T-helper 1 cell (primary cell): ENCODE results near the gene RUFY4.
A peak's percentile ranks its signal among the peaks of the same experiment; 100 is the strongest.
"Not testable (repeated sequence)": the region's sequence is repeated elsewhere in the genome, so short reads cannot be mapped to it uniquely, and the experiment has no call there.

ENCODE experiments used
- DNase-seq, 5 donors: peaks; one replicate each; pipeline ENCODE4 v3.0.0-alpha.2; 2012 to 2020

Gene RUFY4

DNA sequence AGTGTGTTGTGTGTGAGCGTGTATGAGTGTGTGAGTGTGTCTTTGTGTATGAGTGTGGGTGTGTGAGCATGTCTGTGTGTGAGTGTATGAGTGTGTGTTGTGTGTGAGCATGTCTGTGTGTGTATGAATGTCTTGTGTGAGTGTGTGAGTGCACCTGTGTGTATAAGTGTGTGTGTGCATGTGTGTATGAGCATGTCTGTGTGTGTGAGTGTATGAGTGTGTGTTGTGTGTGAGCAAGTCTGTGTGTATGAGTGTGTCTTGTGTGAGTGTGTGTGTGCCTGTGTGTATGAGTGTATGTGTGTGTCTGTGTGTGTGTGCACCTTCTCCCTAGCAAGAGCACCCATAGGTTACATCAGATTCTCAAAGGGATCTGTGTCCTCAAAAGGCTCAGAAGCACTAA, 37.8 kb upstream of the RUFY4 start:
- DNase-seq, result no peak

GRCh38 chr2:218031771-218032257, 37.2 kb upstream of the RUFY4 start:
- DNase-seq, result no peak

DNA sequence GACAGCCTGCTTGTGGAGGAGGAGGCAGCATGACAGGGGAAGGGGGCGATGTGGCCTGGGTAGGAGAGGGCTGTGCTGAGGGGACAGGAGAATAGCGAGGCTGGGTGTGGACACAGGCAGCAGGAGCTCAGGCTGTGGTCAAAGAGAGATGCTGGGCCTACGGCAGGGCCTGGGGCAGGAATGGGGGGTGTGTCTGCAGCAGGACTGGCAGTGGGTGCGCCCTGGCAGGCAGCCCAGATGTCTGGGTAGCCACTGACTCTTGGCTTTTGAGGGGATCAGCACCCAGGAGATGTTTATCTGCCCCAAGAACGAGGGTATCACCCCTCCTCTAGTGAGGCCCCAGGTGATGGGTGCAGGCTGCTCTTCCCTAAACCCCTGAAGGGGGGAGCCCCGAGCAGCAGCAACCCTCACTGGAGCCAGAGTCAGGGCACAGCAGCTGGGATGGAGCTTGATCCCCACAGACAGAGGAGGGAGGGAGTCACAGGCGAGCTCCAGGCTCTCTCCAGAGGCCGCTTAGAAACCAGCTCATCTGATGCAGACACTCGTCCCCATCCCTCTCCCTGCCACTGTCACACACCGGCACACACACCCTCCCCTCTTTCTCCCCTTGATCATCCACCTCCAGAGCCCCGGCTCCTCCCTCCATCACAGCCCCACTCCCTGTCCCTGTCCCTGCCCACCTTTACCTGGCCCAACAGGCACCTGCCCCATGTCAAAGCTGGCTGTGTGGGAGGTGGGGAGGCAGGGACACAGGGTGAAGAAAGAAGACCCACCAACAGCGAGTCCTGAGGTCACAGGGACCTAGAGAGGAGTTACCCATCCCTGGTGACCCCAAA, 36.5 kb upstream of the RUFY4 start:
- no peak for DNase-seq

GRCh38 chr2:218033208-218033589, 35.9 kb upstream of the RUFY4 start:
- DNase-seq, result no peak

DNA sequence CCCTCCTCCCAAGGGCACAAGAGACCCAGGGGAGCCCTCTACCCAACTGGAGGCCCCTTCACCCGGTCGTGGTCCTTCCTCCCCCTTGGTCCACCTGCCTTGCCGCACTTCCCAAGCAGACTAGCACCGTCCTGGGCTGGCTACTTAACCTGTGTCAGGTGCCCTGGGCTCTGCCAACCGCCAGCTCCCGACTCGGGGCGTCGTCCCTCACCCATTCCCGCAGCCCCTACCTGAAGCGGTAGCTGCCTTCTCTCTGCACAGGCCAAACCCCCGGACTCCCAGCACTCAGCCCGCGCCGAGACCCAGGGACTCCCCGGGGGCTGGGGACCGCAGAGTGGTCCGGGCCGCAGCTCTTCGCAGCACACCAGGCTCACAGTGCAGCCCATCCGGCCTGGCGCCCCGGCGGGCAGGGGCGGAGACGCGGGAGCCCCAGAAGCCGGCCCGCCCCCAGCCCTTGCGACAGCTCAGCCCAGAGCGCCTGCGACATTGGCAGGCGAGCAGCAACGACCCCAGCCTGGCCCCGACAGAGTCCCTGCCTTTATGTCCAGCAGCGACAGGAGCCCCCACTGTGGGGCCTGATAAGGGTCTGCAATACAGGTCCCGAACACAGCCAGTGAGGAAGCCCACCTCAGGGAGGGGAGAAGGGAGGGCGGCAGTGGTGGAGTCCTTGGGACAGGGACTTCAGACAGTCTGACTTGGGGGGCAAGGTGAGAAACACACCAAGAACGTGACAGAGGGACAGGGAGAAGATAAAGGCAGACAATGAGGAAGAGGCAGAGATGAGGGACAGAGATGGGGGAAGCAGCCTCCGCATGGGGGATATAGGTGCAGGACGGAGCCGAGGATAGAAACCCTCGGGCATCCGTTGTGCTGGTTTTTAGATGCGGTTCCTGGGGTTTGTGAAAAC, 35.2 kb upstream of the RUFY4 start:
- no peak for DNase-seq

GRCh38 chr2:218034497-218035213, 34.4 kb upstream of the RUFY4 start:
- DNase-seq, result peak in 4 of 5 donors; percentile 32 to 65 (median 56)

DNA sequence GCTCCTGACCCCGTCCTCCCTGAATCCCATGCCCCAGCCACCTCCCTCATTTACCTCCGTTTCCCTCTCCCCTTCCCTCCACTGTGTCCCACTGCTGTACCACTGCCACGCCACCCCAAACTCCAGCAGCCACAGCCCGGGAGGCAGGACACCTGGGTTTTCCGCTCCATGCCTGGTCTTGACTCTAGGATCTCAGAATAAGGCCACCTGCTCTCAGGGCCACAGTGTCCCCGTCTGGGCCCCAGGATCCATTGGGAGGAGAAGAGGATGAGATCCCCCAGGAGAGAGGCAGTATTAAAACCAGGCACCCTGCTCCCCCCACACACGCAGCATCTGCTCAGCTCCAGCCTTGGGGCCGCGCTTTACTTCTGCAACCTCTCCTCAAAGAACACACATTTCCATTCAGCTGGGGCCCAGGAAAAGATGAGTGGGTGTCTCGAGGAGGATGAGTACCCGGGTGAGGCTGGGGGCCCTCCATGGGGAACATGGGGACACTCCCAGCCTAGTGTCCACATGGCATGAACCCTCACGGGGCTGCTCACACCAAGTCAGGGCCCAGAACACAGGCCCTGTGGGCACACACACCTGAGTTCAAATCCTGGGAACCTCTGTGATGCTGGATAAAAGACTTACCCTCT, 33.5 kb upstream of the RUFY4 start:
- no peak for DNase-seq

- DNase-seq, result no peak
Measured at GRCh38 chr2:218036371-218036770, 32.7 kb upstream of the RUFY4 start.

DNA sequence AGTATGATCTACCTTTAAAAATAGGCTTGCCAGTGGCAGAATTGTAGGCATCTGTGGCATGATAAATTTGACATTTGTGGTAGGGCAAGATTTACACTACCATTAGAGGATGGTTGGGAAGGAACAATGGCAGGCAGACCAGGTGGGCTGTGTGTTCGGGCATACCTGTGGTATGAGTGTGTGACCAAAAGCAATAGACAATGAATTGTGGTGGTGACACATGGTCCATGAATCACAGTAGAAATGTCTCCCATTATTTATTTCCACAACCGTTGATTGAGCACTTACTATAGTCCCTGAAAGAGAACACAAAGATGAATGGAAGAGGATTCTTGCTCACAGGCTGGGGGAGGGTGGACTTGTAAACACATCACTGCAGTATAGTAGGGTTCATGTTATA, 29.9 kb upstream of the RUFY4 start:
- DNase-seq, result no peak

GRCh38 chr2:218040883-218041282, 28.2 kb upstream of the RUFY4 start:
- DNase-seq, result no peak

GRCh38 chr2:218041302-218042168, 27.5 kb upstream of the RUFY4 start:
- DNase-seq, result no peak

DNA sequence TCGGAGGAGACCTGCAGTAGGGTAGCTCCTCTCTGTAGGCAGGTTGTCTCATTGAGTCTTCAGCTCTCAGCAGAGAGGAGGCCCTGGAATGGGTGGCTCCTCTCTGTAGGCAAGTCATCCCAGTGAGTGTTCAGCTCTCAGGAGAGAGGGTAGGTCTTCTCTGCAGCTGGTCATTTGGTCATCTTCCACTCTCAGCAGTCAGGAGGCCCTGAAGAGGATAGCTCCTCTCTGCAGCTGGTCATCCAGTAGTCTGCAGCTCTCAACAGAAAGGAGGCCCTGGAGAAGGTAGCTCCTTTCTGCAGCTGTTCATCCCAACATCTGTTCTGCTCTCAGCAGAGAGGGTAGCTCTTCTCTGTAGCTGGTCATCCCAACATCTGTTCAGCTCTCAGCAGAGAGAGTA, 26.0 kb upstream of the RUFY4 start:
- no peak for DNase-seq

GRCh38 chr2:218043701-218044109, 25.3 kb upstream of the RUFY4 start:
- no peak for DNase-seq

DNA sequence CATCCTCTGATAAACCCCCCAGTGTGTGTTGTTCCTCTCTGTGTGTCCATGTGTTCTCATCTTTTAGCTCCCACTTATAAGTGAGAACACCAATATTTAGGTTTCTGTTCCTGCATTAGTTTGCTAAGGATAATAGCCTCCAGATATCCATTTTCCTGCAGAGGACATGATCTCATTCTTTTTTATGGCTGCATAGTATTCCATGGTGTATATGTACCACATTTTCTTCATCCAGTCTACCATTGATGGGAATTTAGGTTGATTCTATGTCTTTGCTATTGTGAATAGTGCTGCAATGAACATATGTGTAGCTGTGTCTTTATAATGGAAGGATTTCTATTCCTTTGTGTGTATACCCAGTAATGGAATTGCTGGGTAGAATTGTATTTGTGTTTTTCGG, 24.5 kb upstream of the RUFY4 start:
- DNase-seq, result not testable (repeated sequence)

GRCh38 chr2:218046238-218046637, 22.8 kb upstream of the RUFY4 start:
- DNase-seq, result no peak

- DNase-seq, result no peak
Measured at GRCh38 chr2:218047536-218048225, 21.4 kb upstream of the RUFY4 start.

DNA sequence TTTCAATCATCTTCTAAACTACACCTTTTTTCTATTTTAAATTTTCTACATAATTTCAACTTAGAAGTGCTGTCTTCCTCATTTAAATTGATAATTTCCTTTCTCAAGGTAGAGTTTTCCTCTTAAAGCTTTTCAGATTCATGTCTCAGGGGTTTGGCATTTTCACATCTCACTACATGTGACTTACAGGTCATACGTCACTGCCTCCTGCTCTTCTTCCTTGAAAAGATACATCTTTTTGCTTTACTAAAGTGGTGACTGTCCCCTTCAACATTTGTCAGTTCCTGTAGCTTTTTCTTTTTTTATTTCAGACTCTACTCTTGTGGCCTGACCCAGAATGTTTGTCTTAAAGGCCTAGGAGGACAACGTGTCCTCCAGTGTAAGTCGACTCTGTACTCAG, 17.1 kb upstream of the RUFY4 start:
- DNase-seq, result no peak

GRCh38 chr2:218059289-218059688, 9.8 kb upstream of the RUFY4 start:
- DNase-seq, result no peak

DNA sequence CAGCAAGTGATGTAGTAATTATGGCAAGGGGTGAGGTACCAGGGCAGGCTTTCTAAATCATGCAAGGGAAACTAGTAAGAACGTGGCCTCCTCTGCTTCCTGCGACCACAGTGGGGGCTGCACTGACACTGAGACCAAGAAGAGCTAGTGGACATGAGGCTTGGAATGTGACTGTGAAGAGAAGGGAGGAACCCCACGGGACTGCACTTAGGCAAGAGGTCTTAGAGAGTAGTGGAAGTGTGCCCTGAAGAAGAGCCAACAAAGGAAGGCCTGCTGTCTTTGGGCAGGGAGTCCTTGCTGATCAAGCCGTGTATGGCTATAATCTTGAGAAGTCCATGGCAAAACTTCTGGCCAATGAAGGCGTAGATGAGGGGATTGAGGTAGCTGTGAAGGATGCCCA, 8.9 kb upstream of the RUFY4 start:
- no peak for DNase-seq

GRCh38 chr2:218060950-218061660, 7.9 kb upstream of the RUFY4 start:
- DNase-seq, result no peak
